Fibroblast of lung (primary cell): Measurements from ENCODE around the gene MPRIP. TPM values are rescaled to one million over a fixed set of nuclear protein-coding genes. Genes with fewer than 3 reads are reported as not detected.

ENCODE experiments used
- DNase-seq, 2 donors: peaks; one replicate each; pipeline versions ENCODE4 v3.0.0 to v3.0.0-alpha.2; 2010; ENCODE audit warnings: low read depth in 2 of 2
- H2AFZ ChIP-seq: 2 replicates; pipeline ENCODE4 v1.5.1; 2012; ENCODE audit warnings: low read length, control low read depth, inconsistent platforms
- H3K27ac ChIP-seq: 2 replicates; pipeline ENCODE4 v1.5.1; 2011; ENCODE audit warnings: low read length, control low read depth; ENCODE audit not compliant: insufficient read depth
- H3K27me3 ChIP-seq: 2 replicates; pipeline ENCODE4 v1.5.1; 2011; ENCODE audit warnings: mild to moderate bottlenecking, low read length; ENCODE audit not compliant: control insufficient read depth, insufficient read depth
- H3K36me3 ChIP-seq: 2 replicates; pipeline ENCODE4 v1.5.1; 2011; ENCODE audit warnings: low read length; ENCODE audit not compliant: control insufficient read depth, insufficient read depth
- H3K4me1 ChIP-seq: 2 replicates; pipeline ENCODE4 v1.5.1; 2011; ENCODE audit warnings: low read length; ENCODE audit not compliant: control insufficient read depth, insufficient read depth; ENCODE audit errors: extremely low read depth
- H3K4me2 ChIP-seq: 2 replicates; pipeline ENCODE4 v1.5.1; 2011; ENCODE audit warnings: low read length, control low read depth; ENCODE audit not compliant: insufficient read depth; ENCODE audit errors: extremely low read depth
- H3K4me3 ChIP-seq, 4 experiments: fragments of 200-600 bp in 1 of 4; sonication (generic) in 1 of 4; replicated peaks in 1 of 4; 2 replicates each; pipeline ENCODE4 v1.5.1; 2011 to 2016; ENCODE audit warnings: low read length in 4 of 4, low read depth in 3 of 4, mild to moderate bottlenecking in 3 of 4, control low read depth in 2 of 4, inconsistent platforms in 1 of 4, mixed read lengths in 1 of 4; ENCODE audit not compliant: insufficient read depth in 1 of 4; ENCODE audit errors: control extremely low read depth in 1 of 4
- H3K79me2 ChIP-seq: 2 replicates; pipeline ENCODE4 v1.5.1; 2012; ENCODE audit warnings: mild to moderate bottlenecking, low read length, inconsistent platforms; ENCODE audit not compliant: control insufficient read depth, insufficient read depth
- H3K9ac ChIP-seq: 2 replicates; pipeline ENCODE4 v1.5.1; 2011; ENCODE audit warnings: mild to moderate bottlenecking, low read length, control low read depth; ENCODE audit not compliant: insufficient read depth
- H3K9me3 ChIP-seq: 2 replicates; pipeline ENCODE4 v1.5.1; 2012; ENCODE audit warnings: low read depth, low read length; ENCODE audit not compliant: control insufficient read depth, insufficient read depth
- H4K20me1 ChIP-seq: 2 replicates; pipeline ENCODE4 v1.5.1; 2011; ENCODE audit warnings: low read length; ENCODE audit not compliant: control insufficient read depth, insufficient read depth; ENCODE audit errors: extremely low read depth
- EZH2 ChIP-seq: IDR thresholded peaks from 2 replicates; pipeline ENCODE4 v1.5.1; 2012; ENCODE audit warnings: low read length, control low read depth, mild to moderate bottlenecking; ENCODE audit errors: missing control alignments
- polyA plus RNA-seq, 2 donors: library from polyadenylated mRNA; depleted of rRNA in 1 of 2; stranded (reverse) in 1 of 2; unstranded in 1 of 2; fragments of >200 nt; gene quantifications; 2 replicates each; pipeline ENCODE4 v1.2.1, GENCODE V29; 2011 to 2012; ENCODE audit warnings: missing spikeins in 1 of 2
- total RNA-seq: library from RNA; depleted of rRNA; stranded (reverse); fragments of >200 nt; gene quantifications from 2 replicates; pipeline ENCODE4 v1.2.1, GENCODE V29; 2014
- TF ChIP-seq, protein P1 (sequence below), 2 donors: IDR thresholded peaks in 1 of 2; conservative IDR thresholded peaks in 1 of 2; 1 replicate in 1 of 2; 2 replicates in 1 of 2; pipeline ENCODE4 v1.5.1; 2011 to 2012; ENCODE audit warnings: low read length in 2 of 2, control low read depth in 1 of 2, inconsistent platforms in 1 of 2, low read depth in 1 of 2, mild to moderate bottlenecking in 1 of 2

MPRIP gene
- total and polyA plus RNA-seq, 2 donors (not counting 1 experiment from before 2014, with no cell fraction given) = 104 to 124 TPM

DNA sequence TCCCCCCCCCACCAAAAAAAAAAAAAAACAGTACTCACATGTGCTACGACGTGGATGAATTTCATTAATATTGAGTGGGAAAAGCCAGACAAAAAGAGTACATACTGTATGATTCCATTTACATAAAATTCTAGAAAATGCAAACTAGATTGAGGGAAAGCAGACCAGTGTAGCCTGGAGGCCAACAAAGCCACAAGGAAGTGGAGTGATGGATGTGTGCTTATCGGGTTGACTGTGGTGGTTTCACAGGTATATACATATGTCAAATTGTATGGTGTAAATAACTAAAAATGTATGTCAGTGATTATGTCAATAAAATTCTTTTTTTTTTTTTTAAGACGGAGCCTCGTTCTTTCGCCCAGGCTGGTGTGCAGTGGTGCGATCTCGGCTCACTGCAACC is 165.7 kb downstream of the MPRIP start:
- no peak overlapping the region for H3K27ac ChIP-seq
- no peaks in the 10 kb centered on the region for H3K27me3 ChIP-seq
- DNase-seq = no peak
- H3K4me1 ChIP-seq = peaks cover 6% of the 10 kb centered on the region
- no peaks in the 10 kb centered on the region for H4K20me1 ChIP-seq
- H3K79me2 ChIP-seq = peaks cover 9% of the 10 kb centered on the region
- H3K9me3 ChIP-seq = no peaks in the 10 kb centered on the region
- H3K9ac ChIP-seq = no peak overlapping the region
- H3K4me3 ChIP-seq = no peak overlapping the region
- no peak for TF ChIP-seq EZH2
- TF ChIP-seq, protein P1, sequence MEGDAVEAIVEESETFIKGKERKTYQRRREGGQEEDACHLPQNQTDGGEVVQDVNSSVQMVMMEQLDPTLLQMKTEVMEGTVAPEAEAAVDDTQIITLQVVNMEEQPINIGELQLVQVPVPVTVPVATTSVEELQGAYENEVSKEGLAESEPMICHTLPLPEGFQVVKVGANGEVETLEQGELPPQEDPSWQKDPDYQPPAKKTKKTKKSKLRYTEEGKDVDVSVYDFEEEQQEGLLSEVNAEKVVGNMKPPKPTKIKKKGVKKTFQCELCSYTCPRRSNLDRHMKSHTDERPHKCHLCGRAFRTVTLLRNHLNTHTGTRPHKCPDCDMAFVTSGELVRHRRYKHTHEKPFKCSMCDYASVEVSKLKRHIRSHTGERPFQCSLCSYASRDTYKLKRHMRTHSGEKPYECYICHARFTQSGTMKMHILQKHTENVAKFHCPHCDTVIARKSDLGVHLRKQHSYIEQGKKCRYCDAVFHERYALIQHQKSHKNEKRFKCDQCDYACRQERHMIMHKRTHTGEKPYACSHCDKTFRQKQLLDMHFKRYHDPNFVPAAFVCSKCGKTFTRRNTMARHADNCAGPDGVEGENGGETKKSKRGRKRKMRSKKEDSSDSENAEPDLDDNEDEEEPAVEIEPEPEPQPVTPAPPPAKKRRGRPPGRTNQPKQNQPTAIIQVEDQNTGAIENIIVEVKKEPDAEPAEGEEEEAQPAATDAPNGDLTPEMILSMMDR (conservative IDR thresholded peaks at IDR 0.05 in 1 of 2, IDR thresholded peaks at IDR 0.05 in 1 of 2; ENCODE audit: low read depth in 1 of 2, low read length in 2 of 2) = no peak
- peaks cover 6% of the 10 kb centered on the region for H3K36me3 ChIP-seq
- no peak overlapping the region for H2AFZ ChIP-seq
- no peak overlapping the region for H3K4me2 ChIP-seq

- H3K36me3 ChIP-seq = peaks cover 37% of the 10 kb centered on the region
- TF ChIP-seq, protein P1 (conservative IDR thresholded peaks at IDR 0.05 in 1 of 2, IDR thresholded peaks at IDR 0.05 in 1 of 2; ENCODE audit: low read depth in 1 of 2, low read length in 2 of 2) = no peak
- TF ChIP-seq EZH2 = no peak
- H3K79me2 ChIP-seq = no peaks in the 10 kb centered on the region
- H3K27me3 ChIP-seq = no peaks in the 10 kb centered on the region
- no peak overlapping the region for H2AFZ ChIP-seq
- H3K4me1 ChIP-seq = no peaks in the 10 kb centered on the region
- H4K20me1 ChIP-seq = peaks cover 2% of the 10 kb centered on the region
- no peak overlapping the region for H3K4me3 ChIP-seq
- no peaks in the 10 kb centered on the region for H3K9me3 ChIP-seq
- no peak overlapping the region for H3K27ac ChIP-seq
- H3K4me2 ChIP-seq = no peak overlapping the region
- no peak overlapping the region for H3K9ac ChIP-seq
- DNase-seq = no peak
These were observed 171.5 kb downstream of the MPRIP start for GRCh38 chr17:17213775-17214174.

DNA sequence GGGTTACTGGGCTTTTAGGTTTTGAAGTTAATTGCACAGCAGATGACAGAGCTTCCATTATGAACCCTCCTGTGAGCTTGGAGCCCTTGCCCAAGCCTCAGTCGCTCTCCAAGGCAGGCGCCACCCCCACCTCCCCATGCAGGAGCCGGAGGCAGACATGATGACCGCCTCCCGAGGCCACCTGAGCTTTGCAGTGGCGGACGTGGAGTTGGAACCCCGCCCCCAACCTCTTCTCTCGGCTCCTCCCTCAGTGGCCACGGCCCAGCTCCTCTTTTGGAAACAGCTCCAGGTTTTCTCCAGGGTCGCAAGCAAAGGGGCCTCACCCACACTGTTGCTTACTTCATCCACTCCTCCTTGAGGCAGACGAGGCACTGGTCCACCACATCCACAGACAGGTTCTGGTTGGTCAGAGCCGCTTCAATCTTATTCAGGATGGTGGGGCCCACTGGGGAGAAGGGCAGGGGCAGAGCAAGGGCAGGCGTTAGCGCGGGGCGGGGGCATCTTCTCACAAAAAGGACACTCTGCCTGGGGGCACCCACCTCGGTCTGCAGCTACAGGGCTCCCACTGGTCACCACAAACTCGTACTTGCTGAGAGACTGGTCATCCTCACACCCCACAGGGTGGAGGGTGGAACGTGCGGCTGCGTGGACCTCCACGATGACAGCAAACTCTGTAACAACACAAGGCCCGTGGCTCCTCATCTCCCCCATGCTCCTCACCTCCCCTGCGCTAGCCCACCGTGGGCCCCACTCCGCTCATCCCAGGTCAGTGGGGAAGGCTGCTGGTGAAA is 172.6 kb downstream of the MPRIP start:
- no peaks in the 10 kb centered on the region for H3K79me2 ChIP-seq
- no peak overlapping the region for H3K9ac ChIP-seq
- H3K4me1 ChIP-seq = no peaks in the 10 kb centered on the region
- H3K27me3 ChIP-seq = no peaks in the 10 kb centered on the region
- no peaks in the 10 kb centered on the region for H3K9me3 ChIP-seq
- peaks cover 40% of the 10 kb centered on the region for H3K36me3 ChIP-seq
- no peak overlapping the region for H3K27ac ChIP-seq
- no peak overlapping the region for H3K4me2 ChIP-seq
- DNase-seq = no peak
- no peak for TF ChIP-seq EZH2
- TF ChIP-seq, protein P1 (conservative IDR thresholded peaks at IDR 0.05 in 1 of 2, IDR thresholded peaks at IDR 0.05 in 1 of 2; ENCODE audit: low read depth in 1 of 2, low read length in 2 of 2) = no peak
- H3K4me3 ChIP-seq = no peak overlapping the region
- no peak overlapping the region for H2AFZ ChIP-seq
- H4K20me1 ChIP-seq = peaks cover 2% of the 10 kb centered on the region
